Breast epithelium (tissue), 3 donors: Measurements from ENCODE around the gene PRKD1.

Experiments used
- POLR2A ChIP-seq: fragments of 450-650 bp; IDR thresholded peaks from one replicate; pipeline ENCODE4 v1.6.1; 2016; ENCODE audit warnings: antibody characterized with exemption, mild to moderate bottlenecking, moderate library complexity
- POLR2AphosphoS5 ChIP-seq, 3 donors: sonication (generic); formaldehyde crosslinking; IDR thresholded peaks; one replicate each; pipeline ENCODE4 v1.6.1; 2017; ENCODE audit warnings: antibody characterized with exemption in 3 of 3
- TF ChIP-seq, protein P1 (sequence below), 3 donors: fragments of 450-650 bp; IDR thresholded peaks; one replicate each; pipeline ENCODE4 v1.5.1; 2016 to 2017; ENCODE audit warnings: antibody characterized with exemption in 3 of 3, mild to moderate bottlenecking in 3 of 3, moderate library complexity in 3 of 3

DNA sequence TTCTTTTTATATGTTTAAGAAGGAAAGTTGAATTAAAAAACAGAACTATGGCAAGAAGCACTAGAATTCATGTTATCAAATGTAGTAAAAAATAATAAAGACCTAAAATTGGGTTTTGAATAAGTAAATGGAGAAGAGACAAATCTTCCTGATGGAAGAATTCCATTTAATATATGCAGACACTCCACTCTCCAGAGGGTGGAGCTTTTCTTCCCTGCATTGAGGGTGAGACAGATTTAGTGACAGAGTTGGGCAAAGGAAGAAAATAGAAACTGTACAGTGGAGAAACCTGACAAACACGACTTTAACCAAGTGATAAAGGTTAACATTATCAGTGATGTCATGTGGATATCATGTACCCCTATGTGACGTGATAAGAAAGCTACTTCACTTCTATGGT is 217.6 kb downstream of the PRKD1 start:
- TF ChIP-seq, protein P1, sequence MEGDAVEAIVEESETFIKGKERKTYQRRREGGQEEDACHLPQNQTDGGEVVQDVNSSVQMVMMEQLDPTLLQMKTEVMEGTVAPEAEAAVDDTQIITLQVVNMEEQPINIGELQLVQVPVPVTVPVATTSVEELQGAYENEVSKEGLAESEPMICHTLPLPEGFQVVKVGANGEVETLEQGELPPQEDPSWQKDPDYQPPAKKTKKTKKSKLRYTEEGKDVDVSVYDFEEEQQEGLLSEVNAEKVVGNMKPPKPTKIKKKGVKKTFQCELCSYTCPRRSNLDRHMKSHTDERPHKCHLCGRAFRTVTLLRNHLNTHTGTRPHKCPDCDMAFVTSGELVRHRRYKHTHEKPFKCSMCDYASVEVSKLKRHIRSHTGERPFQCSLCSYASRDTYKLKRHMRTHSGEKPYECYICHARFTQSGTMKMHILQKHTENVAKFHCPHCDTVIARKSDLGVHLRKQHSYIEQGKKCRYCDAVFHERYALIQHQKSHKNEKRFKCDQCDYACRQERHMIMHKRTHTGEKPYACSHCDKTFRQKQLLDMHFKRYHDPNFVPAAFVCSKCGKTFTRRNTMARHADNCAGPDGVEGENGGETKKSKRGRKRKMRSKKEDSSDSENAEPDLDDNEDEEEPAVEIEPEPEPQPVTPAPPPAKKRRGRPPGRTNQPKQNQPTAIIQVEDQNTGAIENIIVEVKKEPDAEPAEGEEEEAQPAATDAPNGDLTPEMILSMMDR (IDR thresholded peaks at IDR 0.05): no peak
- no peak for TF ChIP-seq POLR2A
- no peak for TF ChIP-seq POLR2AphosphoS5 (IDR thresholded peaks at IDR 0.05)
